Lower lobe of right lung (tissue), 2 donors: ENCODE data around the gene PLXNA4. TPM values are rescaled to one million over a fixed set of nuclear protein-coding genes. Genes with fewer than 3 reads are reported as not detected.

Source experiments
- ATAC-seq, 2 donors: fragments of 200-7000 bp; cut with Tn5 transposase; one replicate each; pipeline ENCODE4 v1.9.1; 2020 to 2022; ENCODE audit warnings: mild to moderate bottlenecking in 2 of 2, moderate library complexity in 2 of 2
- DNase-seq: peaks from one replicate; pipeline ENCODE4 v3.0.0-alpha.2; 2020
- H3K27ac ChIP-seq: fragments of 200-600 bp; one replicate; pipeline ENCODE4 v1.8.0; 2022
- H3K27me3 ChIP-seq: fragments of 200-600 bp; one replicate; pipeline ENCODE4 v1.8.0; 2022; ENCODE audit warnings: low read depth
- H3K36me3 ChIP-seq: fragments of 200-600 bp; one replicate; pipeline ENCODE4 v1.8.0; 2022; ENCODE audit warnings: mild to moderate bottlenecking
- H3K4me1 ChIP-seq: fragments of 200-600 bp; one replicate; pipeline ENCODE4 v1.8.0; 2022
- H3K4me3 ChIP-seq: fragments of 200-600 bp; one replicate; pipeline ENCODE4 v1.8.0; 2022; ENCODE audit warnings: mild to moderate bottlenecking
- H3K9me3 ChIP-seq: fragments of 200-600 bp; one replicate; pipeline ENCODE4 v1.8.0; 2022
- CTCF ChIP-seq: fragments of 200-600 bp; IDR thresholded peaks from one replicate; pipeline ENCODE4 v1.8.0; 2022; ENCODE audit warnings: antibody characterized with exemption, mild to moderate bottlenecking
- intact Hi-C: fragments of 100-400 bp; cut with DNase I; formaldehyde crosslinking; loops from one replicate; pipeline ENCODE4 v1.11.0; 2022
- total RNA-seq: library from RNA; stranded (reverse); fragmentation: NEBNext Ultra II Directional; extraction: Animal tissue kit (Norgen Biotek cat#: 25700); gene quantifications from one replicate; pipeline ENCODE4 v1.2.1, GENCODE V29; 2021
- donor health status: DM: no; HTN: yes; CAD: no; lungs with severe emphysema.

Gene PLXNA4
- total RNA-seq, 1 donor from 2014 or later = 4.3 TPM

GRCh38 chr7:132564849-132565248 lies 11.4 kb downstream of the PLXNA4 start:
- intact Hi-C loops = no loop called here
- Histone ChIP-seq H3K9me3 (no peaks in the 10 kb centered on the region), H3K36me3 (no peaks in the 10 kb centered on the region), H3K27me3 (no peaks in the 10 kb centered on the region), H3K27ac (no peak overlapping the region), H3K4me1 (no peaks in the 10 kb centered on the region), H3K4me3 (no peak overlapping the region)
- no peak for DNase-seq
- TF ChIP-seq CTCF = no peak
- ATAC-seq = no peak

GRCh38 chr7:132564090-132564489 lies 12.2 kb downstream of the PLXNA4 start:
- intact Hi-C loops = no loop called here
- no peak for ATAC-seq
- Histone ChIP-seq H3K27ac (no peak overlapping the region), H3K36me3 (no peaks in the 10 kb centered on the region), H3K9me3 (no peaks in the 10 kb centered on the region), H3K4me3 (no peak overlapping the region), H3K4me1 (no peaks in the 10 kb centered on the region), H3K27me3 (no peaks in the 10 kb centered on the region)
- no peak for DNase-seq
- no peak for TF ChIP-seq CTCF

- intact Hi-C loops = no loop called here
- Histone ChIP-seq H3K4me3 (no peak overlapping the region), H3K36me3 (no peaks in the 10 kb centered on the region), H3K27ac (no peak overlapping the region), H3K4me1 (no peaks in the 10 kb centered on the region), H3K27me3 (no peaks in the 10 kb centered on the region), H3K9me3 (no peaks in the 10 kb centered on the region)
- TF ChIP-seq CTCF = no peak
- DNase-seq (no peak), ATAC-seq (no peak)
These were observed 13.6 kb downstream of the PLXNA4 start for GRCh38 chr7:132562690-132563089.

GRCh38 chr7:132561763-132562162 lies 14.5 kb downstream of the PLXNA4 start:
- TF ChIP-seq CTCF = no peak
- no peak for DNase-seq
- no peaks in the 10 kb centered on the region for H3K27me3 ChIP-seq

GRCh38 chr7:132560825-132561529 lies 15.3 kb downstream of the PLXNA4 start:
- ATAC-seq (no peak), DNase-seq (no peak)
- Histone ChIP-seq H3K27ac (no peak overlapping the region), H3K27me3 (no peaks in the 10 kb centered on the region), H3K9me3 (no peaks in the 10 kb centered on the region), H3K4me1 (no peaks in the 10 kb centered on the region), H3K36me3 (no peaks in the 10 kb centered on the region), H3K4me3 (no peak overlapping the region)
- intact Hi-C loops = no loop called here
- TF ChIP-seq CTCF = no peak

More at GRCh38 chr7:132561763-132562162, 14.5 kb downstream of the PLXNA4 start:
- no peaks in the 10 kb centered on the region for H3K36me3 ChIP-seq
- H3K4me3 ChIP-seq = no peak overlapping the region
- intact Hi-C loops = no loop called here
- no peaks in the 10 kb centered on the region for H3K4me1 ChIP-seq
- ATAC-seq = no peak
- no peak overlapping the region for H3K27ac ChIP-seq
- H3K9me3 ChIP-seq = no peaks in the 10 kb centered on the region
